IMR-90 (cell line): ENCODE measurements around the gene CCL27.

Experiments used
- MAFK ChIP-seq: IDR thresholded peaks from 2 replicates; pipeline ENCODE4 v1.6.1; 2012; ENCODE audit warnings: low read depth, low read length, improper control_type of control experiment
- MAZ ChIP-seq: IDR thresholded peaks from 2 replicates; pipeline ENCODE4 v1.6.1; 2012; ENCODE audit warnings: low read depth, mild to moderate bottlenecking, low read length, improper control_type of control experiment, moderate library complexity, borderline replicate concordance
- POLR2A ChIP-seq: IDR thresholded peaks from 2 replicates; pipeline ENCODE4 v1.6.1; 2012; ENCODE audit warnings: mild to moderate bottlenecking, low read depth, low read length
- RAD21 ChIP-seq: IDR thresholded peaks from 2 replicates; pipeline ENCODE4 v1.6.1; 2012; ENCODE audit warnings: low read length, improper control_type of control experiment
- RFX5 ChIP-seq: IDR thresholded peaks from 2 replicates; pipeline ENCODE4 v1.8.0; 2012; ENCODE audit warnings: low read depth, mild to moderate bottlenecking, low read length, moderate library complexity
- TF ChIP-seq, protein P1 (sequence below): conservative IDR thresholded peaks from 2 replicates; pipeline ENCODE4 v1.5.1; 2012; ENCODE audit warnings: mild to moderate bottlenecking, low read depth, low read length, improper control_type of control experiment
- TF ChIP-seq, protein P2 (sequence below): fragments of 150-350 bp; IDR thresholded peaks from 2 replicates; pipeline ENCODE4 v1.6.1; 2017; ENCODE audit warnings: mild to moderate bottlenecking, antibody characterized with exemption, low read length, low read depth

DNA sequence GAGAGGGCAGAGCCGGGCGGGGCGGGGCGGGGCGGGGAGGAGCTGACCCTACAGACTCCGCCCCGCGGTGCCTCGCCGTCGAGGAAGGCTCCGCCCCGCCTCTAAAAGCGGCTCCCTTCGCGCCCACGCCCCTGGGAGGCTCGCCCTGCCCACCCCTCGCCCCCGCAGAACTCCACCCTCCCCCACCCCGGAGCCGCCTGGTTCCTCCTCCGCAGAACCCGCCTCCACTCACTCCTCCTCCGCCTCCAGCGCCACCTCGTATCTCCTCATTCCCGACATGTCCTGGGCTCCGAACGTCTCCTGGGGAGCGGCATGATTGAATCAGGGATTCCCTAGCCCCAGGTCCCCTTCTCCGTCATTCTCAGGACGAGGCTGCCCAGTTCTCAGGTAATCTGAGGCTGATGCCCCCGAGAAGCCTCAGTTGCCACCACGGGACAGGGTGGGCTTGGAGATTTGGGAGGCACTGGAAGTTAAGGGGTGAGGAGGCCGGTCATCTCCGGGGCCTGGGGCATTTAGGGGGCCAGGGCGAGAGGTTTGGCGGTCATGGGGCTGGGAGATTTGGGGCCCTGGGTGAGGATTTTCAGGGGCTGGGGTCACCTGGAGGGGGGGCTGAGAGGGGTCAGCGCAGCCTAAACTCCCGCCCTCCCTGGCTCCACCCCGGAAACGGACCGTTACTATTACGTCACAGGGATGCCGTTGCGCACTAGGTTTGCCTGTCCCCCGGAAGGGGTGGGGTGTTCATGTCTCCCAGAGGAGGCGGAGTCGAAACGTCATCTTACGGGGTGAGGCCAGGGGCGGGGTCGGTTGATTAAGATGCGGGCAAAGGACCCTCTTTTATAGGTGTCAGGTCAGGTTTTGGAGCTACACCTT is 3.2 kb upstream of the CCL27 start:
- TF ChIP-seq, protein P1, sequence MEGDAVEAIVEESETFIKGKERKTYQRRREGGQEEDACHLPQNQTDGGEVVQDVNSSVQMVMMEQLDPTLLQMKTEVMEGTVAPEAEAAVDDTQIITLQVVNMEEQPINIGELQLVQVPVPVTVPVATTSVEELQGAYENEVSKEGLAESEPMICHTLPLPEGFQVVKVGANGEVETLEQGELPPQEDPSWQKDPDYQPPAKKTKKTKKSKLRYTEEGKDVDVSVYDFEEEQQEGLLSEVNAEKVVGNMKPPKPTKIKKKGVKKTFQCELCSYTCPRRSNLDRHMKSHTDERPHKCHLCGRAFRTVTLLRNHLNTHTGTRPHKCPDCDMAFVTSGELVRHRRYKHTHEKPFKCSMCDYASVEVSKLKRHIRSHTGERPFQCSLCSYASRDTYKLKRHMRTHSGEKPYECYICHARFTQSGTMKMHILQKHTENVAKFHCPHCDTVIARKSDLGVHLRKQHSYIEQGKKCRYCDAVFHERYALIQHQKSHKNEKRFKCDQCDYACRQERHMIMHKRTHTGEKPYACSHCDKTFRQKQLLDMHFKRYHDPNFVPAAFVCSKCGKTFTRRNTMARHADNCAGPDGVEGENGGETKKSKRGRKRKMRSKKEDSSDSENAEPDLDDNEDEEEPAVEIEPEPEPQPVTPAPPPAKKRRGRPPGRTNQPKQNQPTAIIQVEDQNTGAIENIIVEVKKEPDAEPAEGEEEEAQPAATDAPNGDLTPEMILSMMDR: no peak
- TF ChIP-seq POLR2A (peak; percentile 94), MAFK (no peak), MAZ (peak; percentile 95; the same call in 1 of the 2 replicates), RAD21 (no peak), RFX5 (no peak)
- TF ChIP-seq, protein P2, sequence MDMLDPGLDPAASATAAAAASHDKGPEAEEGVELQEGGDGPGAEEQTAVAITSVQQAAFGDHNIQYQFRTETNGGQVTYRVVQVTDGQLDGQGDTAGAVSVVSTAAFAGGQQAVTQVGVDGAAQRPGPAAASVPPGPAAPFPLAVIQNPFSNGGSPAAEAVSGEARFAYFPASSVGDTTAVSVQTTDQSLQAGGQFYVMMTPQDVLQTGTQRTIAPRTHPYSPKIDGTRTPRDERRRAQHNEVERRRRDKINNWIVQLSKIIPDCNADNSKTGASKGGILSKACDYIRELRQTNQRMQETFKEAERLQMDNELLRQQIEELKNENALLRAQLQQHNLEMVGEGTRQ: no peak
